Skin of body (tissue), 2 donors: ENCODE data around the gene AAK1. TPM values are rescaled to one million over a fixed set of nuclear protein-coding genes. Genes with fewer than 3 reads are reported as not detected.
"Not testable (repeated sequence)": the region's sequence is repeated elsewhere in the genome, so short reads cannot be mapped to it uniquely, and the experiment has no call there.

Experiments used
- DNase-seq: peaks from one replicate; lab custom pipeline; 2025; lab: John Stamatoyannopoulos, UW
- total RNA-seq: library from RNA; depleted of rRNA; stranded (reverse); fragments of >200 nt; gene quantifications from one replicate; pipeline ENCODE4 v1.2.3, GENCODE V29; 2014

Gene AAK1
- total RNA-seq, 1 donor from 2014 or later = 29.9 TPM

GRCh38 chr2:69456154-69456553, 187.4 kb downstream of the AAK1 start:
- DNase-seq = no peak

GRCh38 chr2:69454976-69455375, 188.6 kb downstream of the AAK1 start:
- DNase-seq = no peak

GRCh38 chr2:69453475-69454129, 189.9 kb downstream of the AAK1 start:
- DNase-seq = no peak

- no peak for DNase-seq
Measured at GRCh38 chr2:69452687-69453086, 190.9 kb downstream of the AAK1 start.

- DNase-seq = no peak
Measured at GRCh38 chr2:69450735-69451416, 192.7 kb downstream of the AAK1 start.

- no peak for DNase-seq
Measured at GRCh38 chr2:69449906-69450305, 193.6 kb downstream of the AAK1 start.

GRCh38 chr2:69443673-69444072, 199.9 kb downstream of the AAK1 start:
- DNase-seq = not testable (repeated sequence)

- DNase-seq = not testable (repeated sequence)
Measured at GRCh38 chr2:69439499-69439898, 204.0 kb downstream of the AAK1 start.

GRCh38 chr2:69438580-69438979, 205.0 kb downstream of the AAK1 start:
- DNase-seq = no peak

- DNase-seq = peak; percentile 66
Measured at GRCh38 chr2:69437751-69438154, 205.8 kb downstream of the AAK1 start.

GRCh38 chr2:69436938-69437750, 206.4 kb downstream of the AAK1 start, which contains the start of gene NFU1:
NFU1 (minus strand) TSS chr2:69437435; CDS start chr2:69437422, 13 bp downstream.
- DNase-seq = peak; percentile 90

GRCh38 chr2:69436596-69436937, 207.0 kb downstream of the AAK1 start:
- DNase-seq = peak; percentile 9

GRCh38 chr2:69434753-69435152, 208.8 kb downstream of the AAK1 start:
- no peak for DNase-seq

- DNase-seq = no peak
Measured at GRCh38 chr2:69429491-69430183, 213.9 kb downstream of the AAK1 start.

GRCh38 chr2:69428981-69429380, 214.6 kb downstream of the AAK1 start:
- peak; percentile 40 for DNase-seq

GRCh38 chr2:69424419-69424818, 219.1 kb downstream of the AAK1 start:
- no peak for DNase-seq

GRCh38 chr2:69422198-69422597, 221.3 kb downstream of the AAK1 start:
- no peak for DNase-seq

- not testable (repeated sequence) for DNase-seq
Measured at GRCh38 chr2:69419111-69419510, 224.4 kb downstream of the AAK1 start.

- DNase-seq = no peak
Measured at GRCh38 chr2:69416147-69416546, 227.4 kb downstream of the AAK1 start.
